ENCODE data around the gene BATF2.

DNA sequence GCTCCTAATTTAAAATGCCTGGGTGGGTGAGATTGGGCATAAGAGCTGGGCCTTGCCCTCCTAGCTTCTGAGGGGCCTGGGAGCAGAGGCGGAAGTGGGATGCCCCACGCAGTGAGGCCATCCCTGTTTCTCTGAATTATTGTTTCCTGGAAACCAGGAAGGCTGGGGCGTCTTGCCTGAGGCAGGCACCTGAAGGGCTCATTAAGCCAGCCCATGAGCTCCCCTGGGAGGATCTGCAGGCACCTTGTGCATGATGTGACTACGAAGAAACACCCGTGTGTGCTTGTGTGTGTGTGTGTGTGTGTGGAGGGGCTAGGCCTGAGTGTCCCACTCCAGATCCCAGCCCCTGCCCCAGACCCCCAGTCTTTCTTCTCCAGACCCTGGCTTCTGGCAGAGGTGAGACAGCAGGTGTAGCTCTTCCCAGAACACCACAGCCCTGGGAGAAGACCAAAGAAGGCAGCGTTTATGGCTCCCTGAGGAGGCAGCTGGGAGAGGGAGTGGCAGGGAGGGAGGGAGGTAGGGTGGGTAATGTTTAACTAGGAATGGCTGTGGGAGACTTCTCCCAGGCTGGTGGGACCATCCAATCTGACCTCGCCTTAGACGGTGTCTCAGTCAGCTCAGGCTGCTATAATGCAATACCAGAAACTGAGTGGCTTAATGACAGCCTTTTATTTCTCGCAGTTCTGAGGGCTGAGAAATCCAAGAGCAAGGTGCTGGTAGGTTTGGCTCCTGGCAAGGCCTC is 2.1 kb upstream of the BATF2 start:
- no peak for TF ChIP-seq POLR2A (IDR thresholded peaks at IDR 0.05)
- TF ChIP-seq, protein P1, sequence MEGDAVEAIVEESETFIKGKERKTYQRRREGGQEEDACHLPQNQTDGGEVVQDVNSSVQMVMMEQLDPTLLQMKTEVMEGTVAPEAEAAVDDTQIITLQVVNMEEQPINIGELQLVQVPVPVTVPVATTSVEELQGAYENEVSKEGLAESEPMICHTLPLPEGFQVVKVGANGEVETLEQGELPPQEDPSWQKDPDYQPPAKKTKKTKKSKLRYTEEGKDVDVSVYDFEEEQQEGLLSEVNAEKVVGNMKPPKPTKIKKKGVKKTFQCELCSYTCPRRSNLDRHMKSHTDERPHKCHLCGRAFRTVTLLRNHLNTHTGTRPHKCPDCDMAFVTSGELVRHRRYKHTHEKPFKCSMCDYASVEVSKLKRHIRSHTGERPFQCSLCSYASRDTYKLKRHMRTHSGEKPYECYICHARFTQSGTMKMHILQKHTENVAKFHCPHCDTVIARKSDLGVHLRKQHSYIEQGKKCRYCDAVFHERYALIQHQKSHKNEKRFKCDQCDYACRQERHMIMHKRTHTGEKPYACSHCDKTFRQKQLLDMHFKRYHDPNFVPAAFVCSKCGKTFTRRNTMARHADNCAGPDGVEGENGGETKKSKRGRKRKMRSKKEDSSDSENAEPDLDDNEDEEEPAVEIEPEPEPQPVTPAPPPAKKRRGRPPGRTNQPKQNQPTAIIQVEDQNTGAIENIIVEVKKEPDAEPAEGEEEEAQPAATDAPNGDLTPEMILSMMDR (IDR thresholded peaks at IDR 0.05), result no peak
